SU-DHL-6 (cell line): Measurements from ENCODE around the gene FSHR.

ENCODE experiments used
- H2AFZ ChIP-seq: fragments of 200-600 bp; sonication (generic); 2 replicates; pipeline ENCODE4 v1.6.1; 2014; ENCODE audit warnings: low read depth, mild to moderate bottlenecking, moderate library complexity, mixed read lengths, antibody characterized with exemption, low read length; ENCODE audit not compliant: severe bottlenecking
- H3F3A ChIP-seq: fragments of 200-600 bp; shearing (Covaris generic); 2 replicates; pipeline ENCODE4 v1.6.0; 2016; ENCODE audit warnings: antibody characterized with exemption, mild to moderate bottlenecking; ENCODE audit not compliant: insufficient read depth
- H3K27ac ChIP-seq: fragments of 200-600 bp; sonication (generic); 2 replicates; pipeline ENCODE4 v1.5.1; 2016; ENCODE audit warnings: low read depth, mild to moderate bottlenecking, low read length, moderate library complexity, mixed read lengths
- H3K27me3 ChIP-seq: fragments of 200-600 bp; sonication (generic), shearing (Covaris generic); 2 replicates; pipeline ENCODE4 v1.6.0; 2014; ENCODE audit warnings: mild to moderate bottlenecking, low read length
- H3K36me3 ChIP-seq: fragments of 200-600 bp; sonication (generic); 2 replicates; pipeline ENCODE4 v1.6.1; 2014; ENCODE audit warnings: mild to moderate bottlenecking, low read length, mixed read lengths
- H3K4me2 ChIP-seq: fragments of 300-600, 200-600 bp; shearing (Covaris generic), sonication (generic); 2 replicates; pipeline ENCODE4 v1.6.0; 2014; ENCODE audit warnings: low read length, low read depth, mild to moderate bottlenecking; ENCODE audit not compliant: poor library complexity, severe bottlenecking
- H3K4me3 ChIP-seq: fragments of 200-600 bp; sonication (generic); 2 replicates; pipeline ENCODE4 v1.5.1; 2014; ENCODE audit warnings: antibody characterized with exemption, low read length, mild to moderate bottlenecking, mixed read lengths; ENCODE audit not compliant: insufficient read depth, poor library complexity, severe bottlenecking
- H3K79me2 ChIP-seq: fragments of 200-600 bp; sonication (generic); 2 replicates; pipeline ENCODE4 v1.6.1; 2014; ENCODE audit warnings: mild to moderate bottlenecking, low read length, moderate library complexity; ENCODE audit not compliant: insufficient read depth
- H3K9ac ChIP-seq: fragments of 200-600 bp; sonication (generic); 2 replicates; pipeline ENCODE4 v1.7.0; 2014; ENCODE audit warnings: mild to moderate bottlenecking, low read length
- H3K9me2 ChIP-seq: fragments of 200-600 bp; sonication (generic); replicated peaks from 2 replicates; pipeline ENCODE4 v1.6.1; 2014; ENCODE audit warnings: low read length; ENCODE audit not compliant: insufficient read depth
- H3K9me3 ChIP-seq: fragments of 200-600 bp; sonication (generic); 2 replicates; pipeline ENCODE4 v1.6.1; 2014; ENCODE audit warnings: low read length, mixed read lengths; ENCODE audit not compliant: insufficient read depth
- H4K20me1 ChIP-seq: fragments of 200-600 bp; sonication (generic); 2 replicates; pipeline ENCODE4 v1.6.1; 2014; ENCODE audit warnings: low read depth, mild to moderate bottlenecking, antibody characterized with exemption, low read length, moderate library complexity, mixed read lengths
- EZH2phosphoT487 ChIP-seq: fragments of 200-600 bp; sonication (generic), shearing (Covaris generic); conservative IDR thresholded peaks from 2 replicates; pipeline ENCODE4 v1.6.1; 2018; ENCODE audit warnings: mild to moderate bottlenecking, antibody characterized with exemption, low read length, moderate library complexity, mixed read lengths
- TF ChIP-seq, protein P1 (sequence below): fragments of 200-600 bp; sonication (generic); IDR thresholded peaks from one replicate; pipeline ENCODE4 v1.5.1; 2017; ENCODE audit warnings: antibody characterized with exemption, mild to moderate bottlenecking, low read length, moderate library complexity; ENCODE audit not compliant: insufficient read depth, poor library complexity, severe bottlenecking

Gene FSHR

DNA sequence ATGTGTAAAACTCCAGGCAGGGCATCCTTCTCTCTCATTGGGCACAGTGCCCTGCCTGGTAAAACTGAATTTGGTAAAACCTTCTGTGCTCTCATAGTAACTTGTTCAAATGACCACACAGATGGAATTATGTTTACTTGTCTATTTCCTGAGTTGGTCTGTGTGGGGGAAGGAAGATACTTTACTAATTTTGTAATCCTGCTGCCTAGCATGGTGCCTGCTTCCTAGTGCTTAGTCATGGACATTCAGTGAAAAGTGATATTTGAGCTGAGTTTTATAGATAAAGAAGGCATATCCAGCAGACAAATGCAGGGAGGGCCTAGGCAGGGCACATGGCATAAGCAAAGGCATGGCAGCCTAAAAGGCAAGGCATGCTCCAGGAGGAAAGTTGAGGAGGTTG is 199.4 kb downstream of the FSHR start:
- no peaks in the 10 kb centered on the region for H3F3A ChIP-seq
- TF ChIP-seq EZH2phosphoT487, result no peak
- TF ChIP-seq, protein P1, sequence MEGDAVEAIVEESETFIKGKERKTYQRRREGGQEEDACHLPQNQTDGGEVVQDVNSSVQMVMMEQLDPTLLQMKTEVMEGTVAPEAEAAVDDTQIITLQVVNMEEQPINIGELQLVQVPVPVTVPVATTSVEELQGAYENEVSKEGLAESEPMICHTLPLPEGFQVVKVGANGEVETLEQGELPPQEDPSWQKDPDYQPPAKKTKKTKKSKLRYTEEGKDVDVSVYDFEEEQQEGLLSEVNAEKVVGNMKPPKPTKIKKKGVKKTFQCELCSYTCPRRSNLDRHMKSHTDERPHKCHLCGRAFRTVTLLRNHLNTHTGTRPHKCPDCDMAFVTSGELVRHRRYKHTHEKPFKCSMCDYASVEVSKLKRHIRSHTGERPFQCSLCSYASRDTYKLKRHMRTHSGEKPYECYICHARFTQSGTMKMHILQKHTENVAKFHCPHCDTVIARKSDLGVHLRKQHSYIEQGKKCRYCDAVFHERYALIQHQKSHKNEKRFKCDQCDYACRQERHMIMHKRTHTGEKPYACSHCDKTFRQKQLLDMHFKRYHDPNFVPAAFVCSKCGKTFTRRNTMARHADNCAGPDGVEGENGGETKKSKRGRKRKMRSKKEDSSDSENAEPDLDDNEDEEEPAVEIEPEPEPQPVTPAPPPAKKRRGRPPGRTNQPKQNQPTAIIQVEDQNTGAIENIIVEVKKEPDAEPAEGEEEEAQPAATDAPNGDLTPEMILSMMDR, result no peak
- H2AFZ ChIP-seq, result no peak overlapping the region
- H3K9me3 ChIP-seq, result no peaks in the 10 kb centered on the region
- H3K9me2 ChIP-seq, result no peaks in the 10 kb centered on the region
- no peaks in the 10 kb centered on the region for H3K79me2 ChIP-seq
- H3K36me3 ChIP-seq, result no peaks in the 10 kb centered on the region
- H3K27me3 ChIP-seq, result no peaks in the 10 kb centered on the region
- H3K9ac ChIP-seq, result no peak overlapping the region
- H3K27ac ChIP-seq, result no peak overlapping the region
- H3K4me3 ChIP-seq, result no peak overlapping the region
- no peak overlapping the region for H3K4me2 ChIP-seq
- H4K20me1 ChIP-seq, result no peaks in the 10 kb centered on the region

DNA sequence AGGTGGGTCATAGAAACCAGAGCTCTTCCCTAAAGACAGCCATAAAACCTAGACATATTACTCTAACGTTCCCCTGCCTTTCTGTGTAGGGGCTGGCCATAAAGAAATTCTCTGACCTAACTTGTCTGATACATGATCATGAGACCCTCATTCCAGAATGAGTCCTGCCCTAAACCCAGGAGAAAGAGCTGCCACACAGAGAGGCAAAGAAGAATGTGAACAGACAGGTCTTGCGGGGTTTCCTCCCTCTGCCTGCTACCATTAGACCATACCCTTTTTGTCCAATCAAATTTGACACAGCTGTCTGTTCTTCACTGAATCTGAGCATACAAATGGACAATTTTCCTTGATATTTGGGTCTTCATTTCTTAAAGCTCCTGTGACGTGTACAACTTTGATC is 200.0 kb downstream of the FSHR start:
- Histone ChIP-seq H3K36me3 (no peaks in the 10 kb centered on the region), H3K27ac (no peak overlapping the region), H4K20me1 (no peaks in the 10 kb centered on the region), H3K9me3 (no peaks in the 10 kb centered on the region), H3K9ac (no peak overlapping the region), H3K9me2 (no peaks in the 10 kb centered on the region), H3K4me3 (no peak overlapping the region), H2AFZ (no peak overlapping the region), H3K4me2 (no peak overlapping the region), H3K79me2 (no peaks in the 10 kb centered on the region), H3K27me3 (no peaks in the 10 kb centered on the region), H3F3A (no peaks in the 10 kb centered on the region)
- TF ChIP-seq EZH2phosphoT487, result no peak
- TF ChIP-seq, protein P1, result no peak

DNA sequence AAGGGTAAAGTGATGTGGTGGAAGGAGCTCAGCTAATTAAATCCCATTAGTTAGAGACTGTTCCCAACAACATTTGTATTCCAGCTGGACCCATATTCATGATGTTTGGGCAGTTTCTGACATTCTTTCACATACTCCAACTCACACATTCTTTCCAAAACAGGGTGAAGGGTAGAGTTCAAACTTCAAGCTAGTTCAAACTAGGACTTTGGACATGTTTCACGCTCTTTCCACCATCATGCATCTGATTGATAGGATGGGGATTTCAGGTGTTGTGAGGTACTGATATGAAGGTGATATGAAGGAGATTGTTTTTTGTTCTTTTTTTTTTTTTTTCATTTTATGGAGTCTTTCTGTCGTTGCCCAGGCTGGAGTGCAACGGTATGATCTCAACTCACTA is 201.7 kb downstream of the FSHR start:
- Histone ChIP-seq H3K27me3 (no peaks in the 10 kb centered on the region; the same call in 1 of the 2 replicates), H3K4me2 (no peak overlapping the region), H3K9me2 (no peaks in the 10 kb centered on the region), H3F3A (no peaks in the 10 kb centered on the region), H3K9me3 (no peaks in the 10 kb centered on the region), H3K4me3 (no peak overlapping the region), H3K79me2 (no peaks in the 10 kb centered on the region), H4K20me1 (no peaks in the 10 kb centered on the region), H3K36me3 (no peaks in the 10 kb centered on the region), H3K27ac (no peak overlapping the region), H2AFZ (no peak overlapping the region), H3K9ac (no peak overlapping the region)
- TF ChIP-seq EZH2phosphoT487, result no peak
- TF ChIP-seq, protein P1, result no peak

DNA sequence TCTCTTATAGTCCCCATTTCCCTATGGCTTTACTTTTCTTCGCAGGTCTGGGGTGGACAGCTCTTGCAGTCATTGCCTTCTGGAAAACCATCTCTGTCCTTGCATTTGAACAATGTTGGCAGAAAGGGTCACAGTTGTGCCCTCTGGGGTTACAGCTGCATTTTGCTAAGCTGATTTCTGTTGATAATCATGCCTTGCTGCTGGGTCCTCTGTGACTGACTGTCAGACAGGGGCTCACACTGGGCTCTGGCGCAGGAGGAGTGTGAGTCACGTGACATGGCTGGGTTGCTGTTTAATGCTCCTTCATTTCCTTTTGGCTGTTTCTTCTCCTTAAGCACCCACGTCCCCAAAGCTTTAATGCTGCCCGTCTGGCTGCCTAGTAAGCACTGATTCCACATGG is 202.2 kb downstream of the FSHR start:
- TF ChIP-seq, protein P1, result no peak
- TF ChIP-seq EZH2phosphoT487, result no peak
- Histone ChIP-seq H3K27ac (no peak overlapping the region), H3F3A (no peaks in the 10 kb centered on the region), H2AFZ (no peak overlapping the region), H3K9me3 (no peaks in the 10 kb centered on the region), H3K4me3 (no peak overlapping the region), H3K27me3 (no peaks in the 10 kb centered on the region; the same call in 1 of the 2 replicates), H3K9me2 (no peaks in the 10 kb centered on the region), H3K36me3 (no peaks in the 10 kb centered on the region), H4K20me1 (no peaks in the 10 kb centered on the region), H3K4me2 (no peak overlapping the region), H3K79me2 (no peaks in the 10 kb centered on the region), H3K9ac (no peak overlapping the region)
